ENCODE data around the gene ACSF3.
"Not testable (repeated sequence)": the region's sequence is repeated elsewhere in the genome, so short reads cannot be mapped to it uniquely, and the experiment has no call there.

The ACSF3 gene

GRCh38 chr16:89073346-89074071 is 20.1 kb upstream of the ACSF3 start:
- TF ChIP-seq, protein P1, sequence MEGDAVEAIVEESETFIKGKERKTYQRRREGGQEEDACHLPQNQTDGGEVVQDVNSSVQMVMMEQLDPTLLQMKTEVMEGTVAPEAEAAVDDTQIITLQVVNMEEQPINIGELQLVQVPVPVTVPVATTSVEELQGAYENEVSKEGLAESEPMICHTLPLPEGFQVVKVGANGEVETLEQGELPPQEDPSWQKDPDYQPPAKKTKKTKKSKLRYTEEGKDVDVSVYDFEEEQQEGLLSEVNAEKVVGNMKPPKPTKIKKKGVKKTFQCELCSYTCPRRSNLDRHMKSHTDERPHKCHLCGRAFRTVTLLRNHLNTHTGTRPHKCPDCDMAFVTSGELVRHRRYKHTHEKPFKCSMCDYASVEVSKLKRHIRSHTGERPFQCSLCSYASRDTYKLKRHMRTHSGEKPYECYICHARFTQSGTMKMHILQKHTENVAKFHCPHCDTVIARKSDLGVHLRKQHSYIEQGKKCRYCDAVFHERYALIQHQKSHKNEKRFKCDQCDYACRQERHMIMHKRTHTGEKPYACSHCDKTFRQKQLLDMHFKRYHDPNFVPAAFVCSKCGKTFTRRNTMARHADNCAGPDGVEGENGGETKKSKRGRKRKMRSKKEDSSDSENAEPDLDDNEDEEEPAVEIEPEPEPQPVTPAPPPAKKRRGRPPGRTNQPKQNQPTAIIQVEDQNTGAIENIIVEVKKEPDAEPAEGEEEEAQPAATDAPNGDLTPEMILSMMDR (conservative IDR thresholded peaks at IDR 0.05; ENCODE audit: low read length), result no peak
- no peak overlapping the region for H3K4me3 ChIP-seq (ENCODE audit: low read length)

GRCh38 chr16:89074072-89074674 is 19.5 kb upstream of the ACSF3 start:
- not testable (repeated sequence) for H3K4me3 ChIP-seq (ENCODE audit: low read length); DNase-seq (ENCODE audit: low read depth)

More at GRCh38 chr16:89073346-89074071, 20.1 kb upstream of the ACSF3 start:
- DNase-seq (ENCODE audit: low read depth), result no peak

DNA sequence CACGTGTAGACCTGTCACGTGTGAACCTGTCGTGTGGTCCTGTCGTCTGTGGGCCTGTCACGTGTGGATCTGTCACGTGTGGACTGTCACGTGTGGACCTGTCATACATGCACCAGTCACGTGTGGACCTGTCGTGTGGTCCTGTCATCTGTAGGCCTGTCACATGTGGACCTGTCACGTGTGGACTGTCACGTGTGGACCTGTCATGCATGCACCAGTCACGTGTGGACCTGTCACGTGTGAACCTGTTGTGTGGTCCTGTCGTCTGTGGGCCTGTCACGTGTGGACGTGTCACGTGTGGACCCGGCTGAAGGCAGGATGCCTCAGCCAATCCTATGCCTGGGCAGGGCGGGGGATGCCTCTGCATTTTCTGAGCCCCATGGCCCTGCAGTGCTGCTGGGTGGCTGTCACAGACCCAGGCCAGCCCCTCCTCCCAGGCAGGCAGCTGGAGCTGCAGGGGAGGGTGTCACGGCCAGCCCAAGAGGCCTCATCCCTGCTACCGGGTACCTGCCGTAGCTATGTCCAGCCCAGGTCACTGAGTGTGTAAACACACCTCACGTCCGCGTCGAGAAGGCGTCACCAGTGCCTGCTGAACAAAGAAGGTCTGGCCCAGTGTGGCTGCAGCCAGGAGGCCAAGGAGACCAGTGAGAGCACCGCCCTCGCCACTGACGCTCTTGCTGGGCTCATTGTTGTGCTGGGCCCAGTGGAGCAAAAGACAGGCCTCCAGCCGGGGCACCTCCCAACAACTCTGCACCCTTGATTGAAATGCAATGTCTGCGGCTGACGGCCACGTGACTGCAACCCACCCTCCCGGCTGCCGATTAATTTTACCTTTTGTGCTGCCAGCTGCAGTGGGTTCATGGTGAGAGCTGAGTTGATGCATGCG is 18.6 kb upstream of the ACSF3 start:
- DNase-seq (ENCODE audit: low read depth), result no peak
- no peak overlapping the region for H3K4me3 ChIP-seq (ENCODE audit: low read length)
- TF ChIP-seq, protein P1 (conservative IDR thresholded peaks at IDR 0.05; ENCODE audit: low read length), result no peak

DNA sequence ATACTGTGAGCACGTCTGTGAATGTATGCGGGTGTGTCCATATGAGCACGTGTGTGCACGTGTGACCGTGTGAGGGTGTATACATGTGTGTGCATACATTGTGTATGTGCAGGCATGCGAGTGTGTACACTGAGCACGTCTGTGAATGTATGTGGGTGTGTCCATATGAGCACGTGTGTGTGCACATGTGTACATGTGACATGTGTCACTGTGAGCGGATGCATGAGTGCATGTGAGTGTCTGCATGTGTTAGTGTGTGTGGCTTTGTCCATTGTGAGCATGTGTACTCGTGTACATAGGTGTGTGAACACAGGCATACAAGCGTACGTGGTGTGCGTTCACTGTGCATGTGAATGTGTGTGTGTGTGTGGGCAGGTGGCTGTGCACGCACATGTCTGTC is 17.5 kb upstream of the ACSF3 start:
- H3K4me3 ChIP-seq (ENCODE audit: low read length), result no peak overlapping the region
- TF ChIP-seq, protein P1 (conservative IDR thresholded peaks at IDR 0.05; ENCODE audit: low read length), result no peak
- DNase-seq (ENCODE audit: low read depth), result no peak

GRCh38 chr16:89077076-89077475 is 16.6 kb upstream of the ACSF3 start:
- TF ChIP-seq, protein P1 (conservative IDR thresholded peaks at IDR 0.05; ENCODE audit: low read length), result no peak

GRCh38 chr16:89078172-89078571 is 15.5 kb upstream of the ACSF3 start:
- no peak for DNase-seq (ENCODE audit: low read depth)
- H3K4me3 ChIP-seq (ENCODE audit: low read length), result no peak overlapping the region
- TF ChIP-seq, protein P1 (conservative IDR thresholded peaks at IDR 0.05; ENCODE audit: low read length), result no peak

More at GRCh38 chr16:89077076-89077475, 16.6 kb upstream of the ACSF3 start:
- no peak for DNase-seq (ENCODE audit: low read depth)
- no peak overlapping the region for H3K4me3 ChIP-seq (ENCODE audit: low read length)

DNA sequence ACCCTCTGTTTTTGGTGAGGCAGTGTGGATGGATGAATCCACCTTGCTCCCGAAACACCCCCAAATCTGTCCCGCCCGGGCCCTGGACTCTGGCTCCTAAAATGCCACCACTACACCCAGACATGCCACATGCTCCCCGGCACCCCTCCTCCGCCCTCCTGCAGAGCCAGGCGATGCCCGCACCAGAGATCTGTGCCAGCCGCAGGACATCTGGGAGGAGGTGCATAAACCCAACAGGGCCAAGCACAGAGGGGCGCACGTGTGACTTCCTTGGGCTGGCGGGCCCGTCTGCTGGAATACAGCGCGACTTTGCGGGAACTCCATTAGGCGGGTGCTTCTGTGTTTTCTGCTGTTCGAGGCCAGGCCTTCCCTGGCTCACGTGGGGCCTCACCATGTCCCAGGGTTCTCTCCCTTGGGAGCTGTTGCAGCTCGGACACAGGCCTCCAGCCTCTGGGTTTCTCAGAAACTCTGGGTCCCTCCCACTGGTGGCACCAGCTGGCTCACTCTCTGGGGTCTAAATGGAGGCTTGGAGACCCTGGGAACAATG is 14.1 kb upstream of the ACSF3 start:
- TF ChIP-seq, protein P1 (conservative IDR thresholded peaks at IDR 0.05; ENCODE audit: low read length), result no peak
- H3K4me3 ChIP-seq (ENCODE audit: low read length), result no peak overlapping the region
- no peak for DNase-seq (ENCODE audit: low read depth)
